Thoracic aorta (tissue), 2 donors: ENCODE results near the gene TAAR9. TPM values are rescaled to one million over a fixed set of nuclear protein-coding genes. Genes with fewer than 3 reads are reported as not detected.

Experiments used
- ATAC-seq: fragments of 150-250 bp; one replicate; pipeline ENCODE4 v1.8.0; 2017; ENCODE audit warnings: low read depth; ENCODE audit not compliant: insufficient number of reproducible peaks, low FRiP score
- DNase-seq: peaks from one replicate; pipeline ENCODE4 v3.0.0-alpha.2; 2020; ENCODE audit warnings: low spot score
- H3K27ac ChIP-seq, 2 donors: fragments of 200-600 bp; sonication (generic); 1 replicate in 1 of 2; 2 replicates in 1 of 2; pipeline ENCODE4 v1.5.1; 2016; ENCODE audit warnings: mild to moderate bottlenecking in 2 of 2, moderate library complexity in 2 of 2
- H3K27me3 ChIP-seq: fragments of 200-600 bp; sonication (generic); replicated peaks from 2 replicates; pipeline ENCODE4 v1.6.0; 2016; ENCODE audit warnings: mild to moderate bottlenecking; ENCODE audit not compliant: insufficient read depth
- H3K36me3 ChIP-seq: fragments of 200-600 bp; sonication (generic); one replicate; pipeline ENCODE4 v1.5.1; 2016
- H3K4me1 ChIP-seq, 2 donors: fragments of 200-600 bp; sonication (generic); 1 replicate in 1 of 2; 2 replicates in 1 of 2; pipeline versions ENCODE4 v1.5.1 to v1.6.0; 2016; ENCODE audit warnings: low read depth in 2 of 2, mild to moderate bottlenecking in 1 of 2; ENCODE audit not compliant: control insufficient read depth in 1 of 2
- H3K4me3 ChIP-seq: fragments of 200-600 bp; sonication (generic); 2 replicates; pipeline ENCODE4 v1.5.1; 2016; ENCODE audit warnings: mild to moderate bottlenecking
- H3K9me3 ChIP-seq: fragments of 200-600 bp; sonication (generic); 2 replicates; pipeline ENCODE4 v1.5.1; 2016
- total RNA-seq, 2 donors: library from RNA; depleted of rRNA; stranded (reverse); fragments of >200 nt; gene quantifications; one replicate each; pipeline versions ENCODE4 v1.1.0 to v1.2.3, GENCODE V29; 2016
- TF ChIP-seq, protein P1 (sequence below): fragments of 200-600 bp; sonication (generic); IDR thresholded peaks from one replicate; pipeline ENCODE4 v1.5.1; 2019; ENCODE audit warnings: antibody characterized with exemption

TAAR9 gene
- total RNA-seq, 2 donors from 2014 or later: not detected

DNA sequence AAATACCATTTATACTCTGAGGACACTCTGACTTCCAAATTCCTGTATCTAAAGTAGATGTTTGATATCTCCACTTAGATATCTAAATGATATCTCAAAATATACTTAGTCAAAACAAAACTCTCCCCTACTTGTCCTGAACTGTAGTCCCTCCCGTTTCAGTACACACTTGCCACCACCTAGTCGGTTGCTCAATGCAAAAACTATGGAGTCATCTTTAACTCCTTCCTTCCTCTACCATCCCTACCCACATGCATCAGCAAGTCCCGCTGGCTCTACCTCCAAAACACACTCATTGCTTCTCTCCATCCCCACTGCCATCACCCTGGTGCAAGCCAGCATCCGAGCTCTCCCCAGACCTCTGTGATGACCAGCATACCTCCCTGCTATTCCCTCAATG, 38.3 kb upstream of the TAAR9 start:
- Histone ChIP-seq H3K27me3 (no peaks in the 10 kb centered on the region), H3K4me3 (no peak overlapping the region), H3K9me3 (no peaks in the 10 kb centered on the region), H3K4me1 (peaks cover 24 to 48% of the 10 kb centered on the region in 2 donors), H3K36me3 (peaks cover 14% of the 10 kb centered on the region), H3K27ac (no peak overlapping the region)
- DNase-seq (no peak), ATAC-seq (no peak)
- TF ChIP-seq, protein P1, sequence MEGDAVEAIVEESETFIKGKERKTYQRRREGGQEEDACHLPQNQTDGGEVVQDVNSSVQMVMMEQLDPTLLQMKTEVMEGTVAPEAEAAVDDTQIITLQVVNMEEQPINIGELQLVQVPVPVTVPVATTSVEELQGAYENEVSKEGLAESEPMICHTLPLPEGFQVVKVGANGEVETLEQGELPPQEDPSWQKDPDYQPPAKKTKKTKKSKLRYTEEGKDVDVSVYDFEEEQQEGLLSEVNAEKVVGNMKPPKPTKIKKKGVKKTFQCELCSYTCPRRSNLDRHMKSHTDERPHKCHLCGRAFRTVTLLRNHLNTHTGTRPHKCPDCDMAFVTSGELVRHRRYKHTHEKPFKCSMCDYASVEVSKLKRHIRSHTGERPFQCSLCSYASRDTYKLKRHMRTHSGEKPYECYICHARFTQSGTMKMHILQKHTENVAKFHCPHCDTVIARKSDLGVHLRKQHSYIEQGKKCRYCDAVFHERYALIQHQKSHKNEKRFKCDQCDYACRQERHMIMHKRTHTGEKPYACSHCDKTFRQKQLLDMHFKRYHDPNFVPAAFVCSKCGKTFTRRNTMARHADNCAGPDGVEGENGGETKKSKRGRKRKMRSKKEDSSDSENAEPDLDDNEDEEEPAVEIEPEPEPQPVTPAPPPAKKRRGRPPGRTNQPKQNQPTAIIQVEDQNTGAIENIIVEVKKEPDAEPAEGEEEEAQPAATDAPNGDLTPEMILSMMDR: no peak

DNA sequence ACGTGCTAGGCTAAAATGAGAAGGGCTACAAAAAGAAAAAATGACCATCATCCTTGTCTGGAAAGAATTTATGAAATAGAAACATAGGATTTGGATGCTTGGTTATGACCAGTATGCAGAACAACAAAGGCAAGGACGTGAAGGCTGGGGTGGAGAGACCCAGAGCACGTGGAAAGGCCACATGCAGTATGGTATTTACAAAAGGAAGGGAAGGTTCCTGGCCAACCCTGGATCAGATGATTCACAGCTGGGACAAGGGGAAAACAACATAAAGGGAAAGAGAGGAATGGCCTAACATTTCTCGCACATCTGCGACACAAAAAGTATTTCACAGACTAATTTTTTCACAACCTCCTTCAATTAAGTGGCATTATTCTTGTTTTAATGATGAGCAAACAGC, 33.3 kb upstream of the TAAR9 start:
- no peak overlapping the region for H3K27ac ChIP-seq
- H3K9me3 ChIP-seq: no peaks in the 10 kb centered on the region
- H3K27me3 ChIP-seq: no peaks in the 10 kb centered on the region
- H3K4me1 ChIP-seq: peaks cover 34 to 63% of the 10 kb centered on the region in 2 donors
- no peak overlapping the region for H3K4me3 ChIP-seq
- DNase-seq: no peak
- ATAC-seq: no peak
- TF ChIP-seq, protein P1: no peak
- peaks cover 14% of the 10 kb centered on the region for H3K36me3 ChIP-seq

DNA sequence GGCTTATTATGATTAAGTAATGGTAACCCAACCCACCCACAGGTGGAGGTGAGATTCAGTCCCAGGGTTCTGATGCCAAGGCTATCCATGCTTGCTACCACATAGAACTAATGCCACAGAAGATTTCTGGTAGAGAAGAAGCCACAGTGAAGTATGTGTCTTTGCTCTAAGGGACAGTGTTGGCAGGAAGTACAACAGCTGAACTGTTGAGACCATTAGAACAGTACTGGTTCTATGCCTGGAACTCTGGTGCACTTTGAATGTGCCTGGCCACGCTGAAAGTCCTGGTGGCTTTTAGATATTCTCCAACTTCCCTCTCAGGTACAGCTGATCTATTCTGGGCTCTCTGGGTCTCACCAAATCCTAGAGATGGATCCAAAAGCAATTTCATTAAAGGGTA, 32.9 kb upstream of the TAAR9 start:
- H3K36me3 ChIP-seq: peaks cover 14% of the 10 kb centered on the region
- no peak overlapping the region for H3K4me3 ChIP-seq
- peaks cover 37 to 63% of the 10 kb centered on the region in 2 donors for H3K4me1 ChIP-seq
- no peak overlapping the region for H3K27ac ChIP-seq
- H3K9me3 ChIP-seq: no peaks in the 10 kb centered on the region
- ATAC-seq (no peak), DNase-seq (no peak)
- no peaks in the 10 kb centered on the region for H3K27me3 ChIP-seq
- TF ChIP-seq, protein P1: no peak

DNA sequence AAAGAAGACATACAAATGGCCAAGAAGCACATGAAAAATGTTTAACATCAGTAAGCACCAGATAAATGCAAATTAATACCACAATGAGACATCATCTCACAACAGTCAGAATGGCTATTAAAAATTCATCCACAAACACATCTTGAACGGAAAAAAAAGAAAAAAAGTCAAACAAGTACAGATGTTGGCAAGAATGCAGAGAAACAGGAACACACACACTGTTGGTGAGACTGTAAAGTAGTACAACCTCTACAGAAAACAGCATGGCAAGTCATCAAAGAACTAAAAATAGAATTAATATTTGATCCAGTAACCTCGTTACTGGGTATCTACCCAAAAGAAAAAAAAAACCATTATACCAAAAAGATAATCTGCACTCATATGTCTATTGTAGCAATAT, 31.6 kb upstream of the TAAR9 start:
- Histone ChIP-seq H3K36me3 (peaks cover 14% of the 10 kb centered on the region), H3K9me3 (no peaks in the 10 kb centered on the region), H3K4me3 (no peak overlapping the region), H3K4me1 (peaks cover 49 to 69% of the 10 kb centered on the region in 2 donors), H3K27ac (no peak overlapping the region), H3K27me3 (no peaks in the 10 kb centered on the region)
- ATAC-seq (no peak), DNase-seq (no peak)
- TF ChIP-seq, protein P1: no peak

DNA sequence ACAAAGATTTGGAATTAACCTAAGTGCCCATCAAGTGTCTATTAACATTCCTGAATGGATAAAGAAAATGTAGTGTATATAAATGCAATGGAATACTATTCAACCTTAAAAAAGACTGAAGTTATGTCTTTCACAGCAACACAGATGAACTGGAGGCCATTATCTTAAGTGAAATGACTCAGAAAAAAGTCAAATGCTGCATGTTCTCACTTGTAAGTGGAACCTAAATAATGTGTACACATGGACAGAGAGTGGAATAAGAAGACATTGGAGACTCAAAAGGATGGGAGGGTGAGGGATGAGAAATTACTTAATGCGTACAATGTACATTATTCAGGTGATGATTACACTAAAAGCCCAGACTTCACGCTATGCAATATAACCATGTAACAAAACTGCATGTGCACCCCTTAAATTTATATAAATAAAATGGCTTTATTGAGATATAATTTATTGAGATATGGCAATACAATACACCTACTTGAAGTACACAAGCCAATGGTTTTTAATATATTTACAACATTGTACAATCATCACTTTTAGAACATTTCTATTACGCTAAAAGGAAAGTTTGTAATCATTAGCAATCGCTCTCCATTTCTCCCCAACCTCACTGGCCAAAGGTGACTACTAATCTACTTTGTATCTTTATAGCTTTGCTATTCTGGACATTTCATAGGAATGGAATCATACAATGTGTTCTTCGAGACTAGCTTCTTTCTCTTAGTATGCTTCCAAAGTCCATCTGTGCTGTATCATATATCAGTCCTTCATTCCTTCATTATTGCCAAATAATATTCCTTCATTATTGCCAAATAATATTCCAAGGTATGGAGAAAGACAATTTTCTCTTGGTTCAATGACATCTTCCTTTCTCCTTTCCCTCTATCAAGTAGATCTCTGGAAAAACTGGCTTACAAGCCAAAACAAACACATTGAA, 30.9 kb upstream of the TAAR9 start:
- no peaks in the 10 kb centered on the region for H3K9me3 ChIP-seq
- H3K27ac ChIP-seq: no peak overlapping the region
- DNase-seq: no peak
- H3K4me1 ChIP-seq: peaks cover 53 to 73% of the 10 kb centered on the region in 2 donors
- no peak for ATAC-seq
- no peak overlapping the region for H3K4me3 ChIP-seq
- peaks cover 7% of the 10 kb centered on the region for H3K36me3 ChIP-seq
- no peaks in the 10 kb centered on the region for H3K27me3 ChIP-seq
- TF ChIP-seq, protein P1: no peak
